ENCODE measurements around the gene FOXM1.
"Not testable (repeated sequence)": the region's sequence is repeated elsewhere in the genome, so short reads cannot be mapped to it uniquely, and the experiment has no call there.

FOXM1 gene

GRCh38 chr12:2879853-2880252, 2.9 kb upstream of the FOXM1 start:
- no peak for DNase-seq (ENCODE audit: low read depth in 2 of 2)

GRCh38 chr12:2877953-2878732, 1.2 kb upstream of the FOXM1 start:
- DNase-seq (ENCODE audit: low read depth in 2 of 2), result no peak

GRCh38 chr12:2876431-2877046, 435 bp downstream of the FOXM1 start:
- DNase-seq (ENCODE audit: low read depth in 2 of 2), result peak in 1 of 2 donors; percentile 16

- DNase-seq (ENCODE audit: low read depth in 2 of 2), result not testable (repeated sequence)
Observed at GRCh38 chr12:2868986-2869632, 7.9 kb downstream of the FOXM1 start.

GRCh38 chr12:2864198-2864597, 12.8 kb downstream of the FOXM1 start:
- DNase-seq (ENCODE audit: low read depth in 2 of 2), result no peak

- DNase-seq (ENCODE audit: low read depth in 2 of 2), result not testable (repeated sequence)
Observed at GRCh38 chr12:2863402-2863801, 13.6 kb downstream of the FOXM1 start.

- DNase-seq (ENCODE audit: low read depth in 2 of 2), result no peak
Observed at GRCh38 chr12:2862876-2863275, 14.1 kb downstream of the FOXM1 start.

- no peak for DNase-seq (ENCODE audit: low read depth in 2 of 2)
Observed at GRCh38 chr12:2860170-2860569, 16.8 kb downstream of the FOXM1 start.

GRCh38 chr12:2858944-2859421, 18.0 kb downstream of the FOXM1 start:
- no peak for DNase-seq (ENCODE audit: low read depth in 2 of 2)

GRCh38 chr12:2858334-2858733, 18.6 kb downstream of the FOXM1 start:
- DNase-seq (ENCODE audit: low read depth in 2 of 2), result no peak

- no peak for DNase-seq (ENCODE audit: low read depth in 2 of 2)
Observed at GRCh38 chr12:2857576-2857975, 19.4 kb downstream of the FOXM1 start.

GRCh38 chr12:2857021-2857431, 19.9 kb downstream of the FOXM1 start, which contains the start of gene TEX52:
TEX52 (minus strand) TSS chr12:2857039; CDS start chr12:2857026, 13 bp downstream.
- no peak for DNase-seq (ENCODE audit: low read depth in 2 of 2)

GRCh38 chr12:2856051-2856450, 20.9 kb downstream of the FOXM1 start:
- DNase-seq (ENCODE audit: low read depth in 2 of 2), result no peak

- DNase-seq (ENCODE audit: low read depth in 2 of 2), result no peak
Observed at GRCh38 chr12:2855546-2855945, 21.4 kb downstream of the FOXM1 start.

- DNase-seq (ENCODE audit: low read depth in 2 of 2), result no peak
Observed at GRCh38 chr12:2854669-2855453, 22.1 kb downstream of the FOXM1 start.

GRCh38 chr12:2853626-2854025, 23.3 kb downstream of the FOXM1 start:
- DNase-seq (ENCODE audit: low read depth in 2 of 2), result peak; percentile 41 to 43

GRCh38 chr12:2851931-2852330, 25.0 kb downstream of the FOXM1 start:
- no peak for DNase-seq (ENCODE audit: low read depth in 2 of 2)

GRCh38 chr12:2845280-2845679, 31.7 kb downstream of the FOXM1 start:
- no peak for DNase-seq (ENCODE audit: low read depth in 2 of 2)

GRCh38 chr12:2844786-2845185, 32.2 kb downstream of the FOXM1 start:
- DNase-seq (ENCODE audit: low read depth in 2 of 2), result no peak

- DNase-seq (ENCODE audit: low read depth in 2 of 2), result no peak
Observed at GRCh38 chr12:2842948-2843347, 34.0 kb downstream of the FOXM1 start.

- no peak for DNase-seq (ENCODE audit: low read depth in 2 of 2)
Observed at GRCh38 chr12:2841056-2841650, 35.8 kb downstream of the FOXM1 start.
